ENCODE measurements around the gene TNNT1. TPM values are rescaled to one million over a fixed set of nuclear protein-coding genes. Genes with fewer than 3 reads are reported as not detected.

Gene TNNT1
- total and polyA plus RNA-seq, 5 donors from 2014 or later: not detected

DNA sequence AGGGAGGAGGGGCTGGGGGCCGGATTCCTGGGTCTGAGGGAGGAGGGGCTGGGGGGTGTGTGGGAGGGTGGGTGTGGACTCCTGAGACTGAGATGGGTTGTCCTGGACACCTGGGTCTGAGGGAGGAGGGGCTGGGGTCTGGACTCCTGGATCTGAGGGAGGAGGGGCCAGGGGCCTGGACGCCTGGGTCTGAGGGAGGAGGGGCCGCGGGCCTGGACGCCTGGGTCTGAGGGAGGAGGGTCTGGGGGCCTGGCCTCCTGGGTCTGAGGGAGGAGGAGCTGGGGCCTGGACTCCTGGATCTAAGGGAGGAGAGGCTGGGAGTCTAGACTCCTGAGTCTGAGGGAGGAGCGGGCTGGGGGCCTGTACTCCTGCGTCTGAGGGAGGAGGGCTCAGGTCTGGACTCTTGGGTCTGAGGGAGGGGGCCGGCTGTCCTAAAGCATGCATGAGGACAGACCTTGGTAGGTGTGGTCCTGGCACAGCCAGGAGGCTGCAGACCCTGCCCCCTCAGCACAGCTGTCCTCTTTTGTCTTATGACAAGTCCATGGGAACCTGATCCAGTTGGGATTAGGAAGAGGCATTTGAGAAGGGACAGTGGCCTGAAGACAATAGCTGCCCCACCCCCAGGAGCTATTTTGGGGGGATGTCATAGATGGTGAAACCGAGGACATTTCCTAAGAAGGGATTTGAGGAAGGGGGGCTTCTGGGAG, 1.3 kb downstream of the TNNT1 start:
- no peak overlapping the region for H3K27ac ChIP-seq (ENCODE audit: insufficient read depth, low read length, poor library complexity, severe bottlenecking)

GRCh38 chr19:55146705-55147273, 2.2 kb downstream of the TNNT1 start:
- no peak for DNase-seq
- Histone ChIP-seq H3K9me3 (ENCODE audit: control insufficient read depth in 2 of 2, low read length in 2 of 2) (peaks cover under 1 to 3% of the 10 kb centered on the region in 2 experiments), H3K4me3 (ENCODE audit: low read depth, low read length) (no peak overlapping the region), H3K36me3 (ENCODE audit: control insufficient read depth, insufficient read depth, low read length) (no peaks in the 10 kb centered on the region), H3K27ac (ENCODE audit: insufficient read depth, low read length, poor library complexity, severe bottlenecking) (no peak overlapping the region), H3K27me3 (ENCODE audit: control insufficient read depth, insufficient read depth, low read length) (peaks cover 10% of the 10 kb centered on the region), H3K4me1 (ENCODE audit: control insufficient read depth, insufficient read depth, low read length, poor library complexity, severe bottlenecking) (peaks cover 5% of the 10 kb centered on the region)
- no peak for ATAC-seq (ENCODE audit: low read depth in 2 of 2)
- H3K9me3 Mint-ChIP-seq: peaks cover 0 to 5% (median 0%) of the 10 kb centered on the region in 7 donors
- no peak overlapping the region for H3K27ac Mint-ChIP-seq
- H3K4me1 Mint-ChIP-seq: peaks cover 0 to 14% (median 2%) of the 10 kb centered on the region in 4 donors
- H3K36me3 Mint-ChIP-seq: no peaks in the 10 kb centered on the region
- peaks cover 61% of the 10 kb centered on the region for H3K27me3 Mint-ChIP-seq
- H3K4me3 Mint-ChIP-seq: no peak overlapping the region

More for the DNA sequence above, 1.3 kb downstream of the TNNT1 start:
- H3K36me3 ChIP-seq (ENCODE audit: control insufficient read depth, insufficient read depth, low read length): no peaks in the 10 kb centered on the region
- H3K4me3 ChIP-seq (ENCODE audit: low read depth, low read length): no peak overlapping the region
- Mint-ChIP-seq H3K27me3 (peaks cover 54% of the 10 kb centered on the region), H3K36me3 (no peaks in the 10 kb centered on the region), H3K4me1 (peaks cover 0 to 20% (median 6%) of the 10 kb centered on the region in 4 donors), H3K9me3 (peaks cover 0 to 11% (median 1%) of the 10 kb centered on the region in 7 donors), H3K4me3 (no peak overlapping the region), H3K27ac (no peak overlapping the region)
- DNase-seq (no peak), ATAC-seq (ENCODE audit: low read depth in 2 of 2) (no peak)
- H3K27me3 ChIP-seq (ENCODE audit: control insufficient read depth, insufficient read depth, low read length): peaks cover 10% of the 10 kb centered on the region
- peaks cover 2 to 8% of the 10 kb centered on the region in 2 experiments for H3K9me3 ChIP-seq (ENCODE audit: control insufficient read depth in 2 of 2, low read length in 2 of 2)
- H3K4me1 ChIP-seq (ENCODE audit: control insufficient read depth, insufficient read depth, low read length, poor library complexity, severe bottlenecking): peaks cover 5% of the 10 kb centered on the region

DNA sequence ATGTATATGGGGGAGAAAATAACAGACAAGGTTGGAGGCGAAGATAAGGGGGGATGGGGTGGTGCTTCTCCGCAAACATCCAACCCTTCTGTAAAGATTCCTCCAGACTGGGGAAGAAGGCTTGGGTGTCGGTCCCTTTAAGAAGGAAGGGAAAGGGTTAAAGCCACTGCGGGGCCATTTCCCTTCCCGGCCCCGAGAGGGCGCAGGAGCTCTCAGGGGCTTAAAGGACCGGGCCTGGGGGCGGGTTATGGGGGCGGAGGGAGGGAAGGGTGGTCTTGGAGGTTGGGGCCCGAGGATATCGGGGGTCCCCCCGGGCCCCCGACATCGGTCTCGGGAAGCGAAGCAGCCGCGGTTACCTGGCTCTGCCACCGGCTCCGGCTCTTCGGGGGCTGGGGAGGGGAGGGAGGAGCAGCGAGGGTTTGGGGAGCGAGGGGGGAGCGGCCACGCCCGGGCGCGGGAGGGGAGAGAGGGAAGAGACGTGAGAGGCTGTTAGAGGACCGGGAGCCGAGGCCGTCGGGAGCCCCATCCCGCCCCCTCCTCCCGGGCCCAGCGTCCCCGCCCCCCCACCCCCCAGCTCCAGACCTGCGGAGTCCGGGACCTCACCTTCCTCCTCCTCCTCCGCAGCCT, 2.8 kb downstream of the TNNT1 start:
- H3K4me3 Mint-ChIP-seq: peak overlapping the region in 1 of 4 donors; percentile 28
- no peaks in the 10 kb centered on the region for H3K36me3 Mint-ChIP-seq
- no peaks in the 10 kb centered on the region for H3K9me3 ChIP-seq (ENCODE audit: control insufficient read depth in 2 of 2, low read length in 2 of 2)
- peaks cover 67% of the 10 kb centered on the region for H3K27me3 Mint-ChIP-seq
- H3K4me1 Mint-ChIP-seq: peaks cover 0 to 10% (median under 1%) of the 10 kb centered on the region in 4 donors
- DNase-seq (peak in 1 of 3 donors; percentile 26), ATAC-seq (ENCODE audit: low read depth in 2 of 2) (no peak)
- no peak overlapping the region for H3K27ac Mint-ChIP-seq
- no peak overlapping the region for H3K4me3 ChIP-seq (ENCODE audit: low read depth, low read length)
- H3K36me3 ChIP-seq (ENCODE audit: control insufficient read depth, insufficient read depth, low read length): no peaks in the 10 kb centered on the region
- peaks cover 10% of the 10 kb centered on the region for H3K27me3 ChIP-seq (ENCODE audit: control insufficient read depth, insufficient read depth, low read length)
- peaks cover 0 to 4% (median 0%) of the 10 kb centered on the region in 7 donors for H3K9me3 Mint-ChIP-seq
- H3K4me1 ChIP-seq (ENCODE audit: control insufficient read depth, insufficient read depth, low read length, poor library complexity, severe bottlenecking): peaks cover 5% of the 10 kb centered on the region
- H3K27ac ChIP-seq (ENCODE audit: insufficient read depth, low read length, poor library complexity, severe bottlenecking): no peak overlapping the region

DNA sequence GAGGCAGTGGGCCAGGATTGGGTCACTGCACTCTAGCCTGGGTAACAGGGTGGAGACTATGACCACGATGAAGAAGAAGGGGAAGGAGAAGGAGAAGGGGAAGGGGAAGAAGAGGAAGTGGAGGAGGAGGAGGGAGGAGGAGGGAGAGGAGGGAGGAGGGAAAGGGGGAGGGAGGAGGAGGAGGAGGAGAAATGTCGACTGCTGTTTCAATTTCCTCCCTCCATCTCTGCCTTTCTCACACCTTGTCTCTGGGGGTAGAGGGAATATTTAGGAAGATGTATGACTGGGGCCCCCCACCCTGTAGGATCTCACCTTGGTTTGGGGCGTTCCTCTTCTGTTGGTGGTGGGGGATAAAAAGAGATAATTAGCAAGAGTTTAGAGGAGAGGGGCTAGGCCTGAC, 3.8 kb downstream of the TNNT1 start:
- no peak overlapping the region for H3K27ac Mint-ChIP-seq
- no peak for ATAC-seq (ENCODE audit: low read depth in 2 of 2)
- H3K27me3 ChIP-seq (ENCODE audit: control insufficient read depth, insufficient read depth, low read length): peaks cover 10% of the 10 kb centered on the region

DNA sequence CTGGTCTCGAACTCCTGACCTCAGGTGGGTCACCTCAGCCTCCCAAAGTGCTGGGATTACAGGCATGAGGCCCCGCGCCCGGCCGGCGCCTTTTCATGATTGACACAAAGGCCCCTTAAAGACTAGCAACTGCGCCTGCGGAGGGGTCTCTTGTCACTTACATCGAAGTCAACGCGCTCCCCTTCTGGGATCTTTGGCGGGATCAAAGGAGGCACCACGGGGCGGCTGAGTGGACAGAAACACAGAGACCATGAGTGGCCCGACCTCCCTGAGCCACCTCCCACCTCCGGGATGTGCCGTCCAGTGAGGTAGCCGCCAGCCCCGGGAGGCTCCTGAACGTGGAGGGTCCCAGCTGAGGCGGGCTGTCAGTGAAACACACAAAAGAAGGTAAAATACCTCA, 7.3 kb downstream of the TNNT1 start:
- H3K4me1 ChIP-seq (ENCODE audit: control insufficient read depth, insufficient read depth, low read length, poor library complexity, severe bottlenecking): peaks cover 5% of the 10 kb centered on the region
- no peak for DNase-seq
- Mint-ChIP-seq H3K9me3 (no peaks in the 10 kb centered on the region), H3K27ac (no peak overlapping the region), H3K36me3 (no peaks in the 10 kb centered on the region), H3K4me1 (peaks cover 0 to 8% (median 1%) of the 10 kb centered on the region in 4 donors), H3K27me3 (peaks cover 54% of the 10 kb centered on the region), H3K4me3 (no peak overlapping the region)
- H3K9me3 ChIP-seq (ENCODE audit: control insufficient read depth in 2 of 2, low read length in 2 of 2): no peaks in the 10 kb centered on the region
- ATAC-seq (ENCODE audit: low read depth in 2 of 2): no peak
- H3K27me3 ChIP-seq (ENCODE audit: control insufficient read depth, insufficient read depth, low read length): peaks cover 13% of the 10 kb centered on the region
- H3K36me3 ChIP-seq (ENCODE audit: control insufficient read depth, insufficient read depth, low read length): no peaks in the 10 kb centered on the region
- H3K27ac ChIP-seq (ENCODE audit: insufficient read depth, low read length, poor library complexity, severe bottlenecking): no peak overlapping the region
- H3K4me3 ChIP-seq (ENCODE audit: low read depth, low read length): no peak overlapping the region

More for the DNA sequence above, 3.8 kb downstream of the TNNT1 start:
- Mint-ChIP-seq H3K4me1 (peaks cover 0 to 8% (median 1%) of the 10 kb centered on the region in 4 donors), H3K27me3 (peaks cover 71% of the 10 kb centered on the region), H3K9me3 (peaks cover 0 to 2% (median 0%) of the 10 kb centered on the region in 7 donors), H3K36me3 (no peaks in the 10 kb centered on the region), H3K4me3 (no peak overlapping the region)
- H3K27ac ChIP-seq (ENCODE audit: insufficient read depth, low read length, poor library complexity, severe bottlenecking): no peak overlapping the region
- no peaks in the 10 kb centered on the region for H3K36me3 ChIP-seq (ENCODE audit: control insufficient read depth, insufficient read depth, low read length)
- H3K9me3 ChIP-seq (ENCODE audit: control insufficient read depth in 2 of 2, low read length in 2 of 2): no peaks in the 10 kb centered on the region
- no peak overlapping the region for H3K4me3 ChIP-seq (ENCODE audit: low read depth, low read length)
- no peak for DNase-seq
- H3K4me1 ChIP-seq (ENCODE audit: control insufficient read depth, insufficient read depth, low read length, poor library complexity, severe bottlenecking): peaks cover 5% of the 10 kb centered on the region

DNA sequence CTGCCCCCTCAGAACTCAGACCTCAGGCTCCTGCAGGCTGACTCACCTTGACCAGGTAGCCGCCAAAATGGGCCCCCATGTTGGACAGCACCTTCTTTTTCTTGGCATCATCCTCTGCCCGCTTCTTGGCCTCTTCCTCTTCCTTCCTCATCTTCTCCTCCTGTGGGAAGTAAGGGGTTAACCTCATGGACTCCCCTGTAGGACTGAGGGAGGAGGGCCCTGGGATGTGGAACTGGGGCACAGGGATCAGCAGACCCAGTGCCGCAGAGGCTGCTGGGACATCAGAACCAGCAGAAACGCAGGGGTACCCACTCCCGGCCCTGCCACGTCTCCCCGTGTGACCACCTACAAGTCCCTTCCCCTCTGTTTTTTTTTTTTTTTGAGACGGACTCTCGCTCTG, 11.1 kb downstream of the TNNT1 start:
- DNase-seq (no peak), ATAC-seq (ENCODE audit: low read depth in 2 of 2) (no peak)
- H3K27me3 ChIP-seq (ENCODE audit: control insufficient read depth, insufficient read depth, low read length): peaks cover 3% of the 10 kb centered on the region
- H3K36me3 Mint-ChIP-seq: no peaks in the 10 kb centered on the region
- no peak overlapping the region for H3K27ac ChIP-seq (ENCODE audit: insufficient read depth, low read length, poor library complexity, severe bottlenecking)
- no peaks in the 10 kb centered on the region for H3K36me3 ChIP-seq (ENCODE audit: control insufficient read depth, insufficient read depth, low read length)
- no peak overlapping the region for H3K4me3 ChIP-seq (ENCODE audit: low read depth, low read length)
- H3K9me3 Mint-ChIP-seq: no peaks in the 10 kb centered on the region
- H3K9me3 ChIP-seq (ENCODE audit: control insufficient read depth in 2 of 2, low read length in 2 of 2): no peaks in the 10 kb centered on the region
- H3K4me3 Mint-ChIP-seq: no peak overlapping the region
- peaks cover 0 to 3% (median 1%) of the 10 kb centered on the region in 4 donors for H3K4me1 Mint-ChIP-seq
- H3K27me3 Mint-ChIP-seq: peaks cover 52% of the 10 kb centered on the region
- H3K27ac Mint-ChIP-seq: no peak overlapping the region
- H3K4me1 ChIP-seq (ENCODE audit: control insufficient read depth, insufficient read depth, low read length, poor library complexity, severe bottlenecking): no peaks in the 10 kb centered on the region

GRCh38 chr19:55136399-55137102, 12.5 kb downstream of the TNNT1 start:
- no peak overlapping the region for H3K27ac ChIP-seq (ENCODE audit: insufficient read depth, low read length, poor library complexity, severe bottlenecking)
- no peaks in the 10 kb centered on the region for H3K4me1 ChIP-seq (ENCODE audit: control insufficient read depth, insufficient read depth, low read length, poor library complexity, severe bottlenecking)
- H3K9me3 ChIP-seq (ENCODE audit: control insufficient read depth in 2 of 2, low read length in 2 of 2): no peaks in the 10 kb centered on the region
- Mint-ChIP-seq H3K4me3 (no peak overlapping the region), H3K9me3 (no peaks in the 10 kb centered on the region), H3K27me3 (peaks cover 54% of the 10 kb centered on the region), H3K36me3 (no peaks in the 10 kb centered on the region), H3K4me1 (peaks cover 0 to 3% (median 1%) of the 10 kb centered on the region in 4 donors), H3K27ac (no peak overlapping the region)
- H3K27me3 ChIP-seq (ENCODE audit: control insufficient read depth, insufficient read depth, low read length): peaks cover 6% of the 10 kb centered on the region
- no peaks in the 10 kb centered on the region for H3K36me3 ChIP-seq (ENCODE audit: control insufficient read depth, insufficient read depth, low read length)
- no peak for ATAC-seq (ENCODE audit: low read depth in 2 of 2)
- no peak overlapping the region for H3K4me3 ChIP-seq (ENCODE audit: low read depth, low read length)
- DNase-seq: no peak
